WTC11 (cell line): ENCODE measurements around the gene PFDN1.

Experiments
- CREB1 ChIP-seq: sonication (generic); formaldehyde crosslinking; IDR thresholded peaks from 2 replicates; pipeline ENCODE4 v1.8.0; 2023; ENCODE audit warnings: mild to moderate bottlenecking, missing genetic modification reagents
- CTCF ChIP-seq: fragments of 200-600 bp; IDR thresholded peaks from 2 replicates; pipeline ENCODE4 v1.8.0; 2022; ENCODE audit warnings: antibody characterized with exemption

GRCh38 chr5:140248414-140248813 is 54.5 kb downstream of the PFDN1 start:
- no peak for TF ChIP-seq CREB1 (CRISPR knock-in tag)
- no peak for TF ChIP-seq CTCF
